ENCODE results near the gene NEK11.
"Not testable (repeated sequence)": the region's sequence is repeated elsewhere in the genome, so short reads cannot be mapped to it uniquely, and the experiment has no call there.

The NEK11 gene

DNA sequence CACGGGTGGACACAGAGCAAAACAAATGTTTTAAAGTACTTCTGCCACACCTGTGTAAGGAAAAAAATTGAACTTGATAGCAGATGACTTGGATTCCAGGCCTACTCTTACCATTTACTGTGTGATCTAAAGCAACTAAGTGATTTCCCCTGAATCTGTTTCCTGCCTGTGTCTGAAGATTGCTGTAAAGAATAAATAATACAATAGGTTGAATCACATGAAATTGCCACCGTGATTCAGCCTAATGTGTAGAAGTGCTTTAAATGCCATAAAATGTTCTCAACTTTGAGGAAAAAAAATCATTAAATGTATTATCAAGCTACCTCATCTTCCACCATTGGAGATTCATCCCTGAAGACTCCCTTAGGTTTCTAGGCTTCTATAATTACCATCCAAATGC, 327.3 kb downstream of the NEK11 start:
- TF ChIP-seq, protein P1, sequence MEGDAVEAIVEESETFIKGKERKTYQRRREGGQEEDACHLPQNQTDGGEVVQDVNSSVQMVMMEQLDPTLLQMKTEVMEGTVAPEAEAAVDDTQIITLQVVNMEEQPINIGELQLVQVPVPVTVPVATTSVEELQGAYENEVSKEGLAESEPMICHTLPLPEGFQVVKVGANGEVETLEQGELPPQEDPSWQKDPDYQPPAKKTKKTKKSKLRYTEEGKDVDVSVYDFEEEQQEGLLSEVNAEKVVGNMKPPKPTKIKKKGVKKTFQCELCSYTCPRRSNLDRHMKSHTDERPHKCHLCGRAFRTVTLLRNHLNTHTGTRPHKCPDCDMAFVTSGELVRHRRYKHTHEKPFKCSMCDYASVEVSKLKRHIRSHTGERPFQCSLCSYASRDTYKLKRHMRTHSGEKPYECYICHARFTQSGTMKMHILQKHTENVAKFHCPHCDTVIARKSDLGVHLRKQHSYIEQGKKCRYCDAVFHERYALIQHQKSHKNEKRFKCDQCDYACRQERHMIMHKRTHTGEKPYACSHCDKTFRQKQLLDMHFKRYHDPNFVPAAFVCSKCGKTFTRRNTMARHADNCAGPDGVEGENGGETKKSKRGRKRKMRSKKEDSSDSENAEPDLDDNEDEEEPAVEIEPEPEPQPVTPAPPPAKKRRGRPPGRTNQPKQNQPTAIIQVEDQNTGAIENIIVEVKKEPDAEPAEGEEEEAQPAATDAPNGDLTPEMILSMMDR (conservative IDR thresholded peaks at IDR 0.05; ENCODE audit: low read depth): no peak
- no peak for DNase-seq (ENCODE audit: low spot score)
- CTCF ChIA-PET: interaction anchor here (0.5 kb wide), 1 partner anchor 361 kb away, joined by 3 read pairs; no protein-coding TSS in a partner anchor
- no peak overlapping the region for H3K27ac ChIP-seq
- POLR2A ChIA-PET (ENCODE audit: low non-redundant PET): no interaction called here

DNA sequence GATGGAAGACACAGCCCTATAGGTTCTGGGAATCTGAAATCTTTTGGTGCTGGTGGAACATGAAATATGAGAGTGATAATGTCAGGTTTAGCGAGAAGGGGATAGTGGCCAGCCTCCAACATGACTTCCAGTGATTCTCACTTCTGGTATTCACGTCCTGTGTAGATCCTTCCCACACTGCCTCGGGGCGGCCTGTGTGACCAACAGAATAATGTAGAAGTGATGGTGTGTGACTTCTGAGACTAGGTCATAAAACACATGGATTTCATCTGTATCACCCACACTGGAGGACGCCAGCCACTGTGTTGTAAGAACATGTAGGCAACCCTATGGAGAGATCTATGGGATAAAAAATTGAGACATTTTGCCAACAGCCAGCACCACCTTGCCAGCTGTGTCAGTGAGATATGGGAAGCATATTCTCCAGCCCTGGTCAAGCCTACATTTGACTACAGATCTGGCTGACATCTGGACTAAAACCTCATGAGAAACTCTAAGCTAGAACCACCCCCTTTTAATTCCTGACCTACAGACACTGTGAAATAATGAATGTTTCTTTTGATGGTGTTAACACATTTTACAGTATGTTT, 329.4 kb downstream of the NEK11 start:
- ChIA-PET POLR2A (ENCODE audit: low non-redundant PET) (no interaction called here), CTCF (no interaction called here)
- TF ChIP-seq, protein P1 (conservative IDR thresholded peaks at IDR 0.05; ENCODE audit: low read depth): no peak
- no peak for DNase-seq (ENCODE audit: low spot score)
- H3K27ac ChIP-seq: no peak overlapping the region

DNA sequence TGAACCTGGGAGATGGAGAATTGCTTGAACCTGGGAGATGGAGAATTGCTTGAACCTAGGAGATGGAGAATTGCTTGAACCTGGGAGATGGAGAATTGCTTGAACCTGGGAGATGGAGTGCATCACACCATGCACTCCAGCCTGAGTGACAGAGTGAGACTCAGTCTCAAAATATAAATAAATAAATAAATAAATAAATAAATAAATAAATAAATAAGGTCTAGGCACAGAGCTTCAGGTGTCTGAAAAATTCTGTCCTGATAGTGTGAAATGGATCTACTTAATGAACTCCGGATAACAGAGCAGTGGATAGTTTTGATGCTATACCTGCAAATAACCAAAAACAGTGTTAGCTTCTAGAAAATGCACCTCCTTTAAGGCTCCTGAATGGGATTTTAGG, 330.6 kb downstream of the NEK11 start:
- H3K27ac ChIP-seq: no peak overlapping the region
- POLR2A ChIA-PET (ENCODE audit: low non-redundant PET): no interaction called here
- DNase-seq (ENCODE audit: low spot score): no peak
- CTCF ChIA-PET: no interaction called here
- TF ChIP-seq, protein P1 (conservative IDR thresholded peaks at IDR 0.05; ENCODE audit: low read depth): no peak

DNA sequence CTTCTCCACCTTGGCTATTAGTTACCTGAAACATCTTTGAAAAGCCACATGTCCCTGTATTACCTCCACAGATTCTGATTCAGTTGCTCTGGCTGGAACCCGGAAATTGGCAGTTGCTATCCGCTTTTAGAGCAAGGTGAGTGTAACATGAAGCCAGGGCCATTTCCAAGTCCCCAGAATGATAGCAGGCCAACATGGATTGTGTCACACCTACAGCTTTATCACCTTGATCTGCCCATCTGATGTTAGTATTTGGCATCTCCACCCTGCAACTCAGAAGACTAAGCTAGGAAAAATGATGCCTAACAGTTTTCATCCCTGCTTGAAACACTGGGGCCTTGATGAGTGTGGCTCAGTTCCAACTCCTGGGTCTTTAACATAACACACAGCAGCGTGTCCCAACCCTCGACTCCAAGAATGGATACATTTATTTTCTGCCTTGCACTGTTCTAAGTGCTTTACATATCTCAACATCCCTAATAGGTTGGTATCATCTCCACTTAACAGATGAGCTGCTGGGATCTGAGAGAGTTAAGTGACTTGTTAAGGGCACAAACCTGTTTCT, 333.6 kb downstream of the NEK11 start:
- ChIA-PET CTCF (interaction anchor here (0.7 kb wide), 1 partner anchor 251 kb away, joined by 3 read pairs; no protein-coding TSS in a partner anchor), POLR2A (ENCODE audit: low non-redundant PET) (no interaction called here)
- TF ChIP-seq, protein P1 (conservative IDR thresholded peaks at IDR 0.05; ENCODE audit: low read depth): no peak
- no peak for DNase-seq (ENCODE audit: low spot score)
- H3K27ac ChIP-seq: no peak overlapping the region

DNA sequence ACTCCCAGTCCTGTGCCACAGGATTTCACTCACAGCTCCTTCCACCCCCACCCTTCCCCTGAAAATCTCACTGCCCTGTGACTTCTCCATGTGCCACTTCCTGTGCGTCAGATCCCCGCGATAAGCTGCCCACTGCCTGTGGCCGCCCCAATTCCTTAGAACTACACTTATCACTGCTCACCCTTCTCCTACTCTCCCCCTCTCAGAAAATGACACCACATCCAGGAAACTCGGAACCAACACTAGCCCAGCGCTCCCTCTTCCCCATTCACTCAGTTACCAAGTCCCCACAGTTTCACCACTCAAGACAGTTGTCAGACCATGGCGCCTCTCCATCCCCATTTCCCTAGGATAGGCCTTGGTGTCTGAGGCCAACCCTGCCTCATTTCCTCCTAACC, 334.4 kb downstream of the NEK11 start:
- CTCF ChIA-PET: interaction anchor here (0.6 kb wide), 1 partner anchor 1064 kb away, joined by 3 read pairs; no protein-coding TSS in a partner anchor
- POLR2A ChIA-PET (ENCODE audit: low non-redundant PET); DNase-seq (ENCODE audit: low spot score): not testable (repeated sequence)

DNA sequence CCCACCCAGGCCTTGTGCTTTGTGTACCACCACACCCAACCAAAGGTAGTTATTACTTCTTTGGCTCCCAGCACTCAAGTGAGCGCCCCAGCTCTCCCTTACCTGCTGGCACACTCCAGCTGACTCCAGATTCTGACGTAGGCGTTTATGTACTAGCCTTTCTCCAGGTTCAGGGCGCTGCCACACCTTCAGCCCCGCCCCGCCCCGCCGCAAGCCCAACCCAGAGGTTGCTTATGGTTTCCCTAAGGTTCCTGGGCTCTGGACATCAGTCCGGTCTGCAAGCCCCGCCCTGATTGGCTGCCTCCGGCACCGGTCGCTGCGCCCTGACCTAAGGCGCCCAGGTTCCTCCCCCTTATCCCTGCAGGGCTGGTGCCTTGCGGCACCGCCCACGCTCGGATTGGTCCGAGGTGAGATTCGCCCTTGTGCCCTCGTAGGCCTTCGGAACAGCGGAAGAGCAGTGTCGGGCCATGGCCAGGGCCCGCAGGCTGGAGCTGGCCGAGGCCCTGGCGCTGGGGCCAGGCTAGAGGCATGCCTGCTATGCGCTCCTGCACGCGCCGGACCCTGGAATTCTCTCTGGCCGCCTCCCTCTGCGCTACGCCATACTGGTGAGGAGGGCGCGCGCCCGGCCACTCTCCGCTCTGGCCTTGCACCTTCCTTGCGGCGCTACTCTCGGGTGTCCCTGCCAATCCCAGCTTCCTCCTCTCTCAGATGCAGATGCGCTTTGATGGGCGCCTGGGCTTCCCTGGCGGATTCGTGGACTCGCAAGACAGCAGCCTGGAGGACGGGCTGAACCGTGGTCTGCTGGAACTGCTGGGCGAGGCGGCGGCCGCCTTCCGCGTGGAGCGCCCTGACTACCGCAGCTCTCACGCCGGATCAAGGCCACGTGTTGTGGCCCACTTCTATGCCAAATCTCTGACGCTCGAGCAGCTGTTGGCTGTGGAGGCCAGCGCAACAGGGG, 335.1 kb downstream of the NEK11 start:
- H3K27ac ChIP-seq: peak overlapping the region; percentile 44
- DNase-seq (ENCODE audit: low spot score): peak; percentile 78
- CTCF ChIA-PET: interaction anchor here (0.6 kb wide), 1 partner anchor 1063 kb away, joined by 3 read pairs; no protein-coding TSS in a partner anchor
- POLR2A ChIA-PET (ENCODE audit: low non-redundant PET): no interaction called here
- TF ChIP-seq, protein P1 (conservative IDR thresholded peaks at IDR 0.05; ENCODE audit: low read depth): no peak

More for the DNA sequence above, 334.4 kb downstream of the NEK11 start:
- peak overlapping the region; percentile 44 for H3K27ac ChIP-seq

Measured in RWPE1 (cell line).